ENCODE measurements around the gene RNASEH2C.

- TF ChIP-seq POLR2A (IDR thresholded peaks at IDR 0.05; ENCODE audit: low read depth, low read length) (no peak), CTCF (conservative IDR thresholded peaks at IDR 0.05; ENCODE audit: low read depth, low read length) (no peak), USF2 (IDR thresholded peaks at IDR 0.05; ENCODE audit: low read depth, low read length) (no peak), RFX5 (IDR thresholded peaks at IDR 0.05; ENCODE audit: low read depth, low read length) (no peak)
Observed at GRCh38 chr11:65714433-65714832, 6.2 kb downstream of the RNASEH2C start.

Data from IMR-90 (cell line).